DLD1 (cell line): ENCODE results near the gene C5.
"Not testable (repeated sequence)": the region's sequence is repeated elsewhere in the genome, so short reads cannot be mapped to it uniquely, and the experiment has no call there.

Source experiments
- in situ Hi-C: cut with HindIII; loops from 2 replicates; pipeline ENCODE4 v1.10.0; 2017; ENCODE audit warnings: low sequenced_read_pairs

The C5 gene

GRCh38 chr9:121050128-121050988 is at the start of gene C5:
Gene C5, minus strand, starts transcription at chr9:121050275. Its CDS starts 29 bp downstream, at chr9:121050246.
- in situ Hi-C loops: no loop called here

DNA sequence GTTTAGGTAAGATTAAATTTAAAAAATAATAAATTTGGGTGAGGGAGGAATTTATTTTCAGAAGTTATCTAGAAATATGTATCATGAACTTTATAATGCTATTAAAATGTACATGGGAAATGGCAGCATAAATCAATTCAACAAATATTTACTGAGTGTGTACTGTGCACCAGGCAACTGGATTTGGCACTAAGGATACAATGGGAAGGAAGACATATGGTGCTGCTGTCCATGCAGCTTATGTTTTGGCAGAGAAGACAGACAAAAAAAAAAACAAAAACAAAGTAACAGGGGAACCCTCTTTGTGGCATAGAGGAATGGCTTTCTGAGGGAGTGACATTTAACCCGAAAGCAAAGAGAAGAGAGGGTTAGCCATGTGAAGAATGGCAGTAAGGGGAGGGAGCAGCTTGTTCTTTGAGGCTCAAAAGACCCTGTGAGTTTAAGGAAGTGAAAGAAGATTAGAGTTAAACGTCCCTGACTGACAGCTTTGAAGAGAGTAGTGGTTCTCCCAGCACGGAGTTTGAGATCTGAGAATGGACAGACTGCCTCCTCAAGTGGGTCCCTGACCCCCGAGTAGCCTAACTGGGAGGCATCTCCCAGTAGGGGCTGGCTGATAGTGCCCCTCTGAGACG is 48.6 kb upstream of the C5 start:
- in situ Hi-C loops: no loop called here

DNA sequence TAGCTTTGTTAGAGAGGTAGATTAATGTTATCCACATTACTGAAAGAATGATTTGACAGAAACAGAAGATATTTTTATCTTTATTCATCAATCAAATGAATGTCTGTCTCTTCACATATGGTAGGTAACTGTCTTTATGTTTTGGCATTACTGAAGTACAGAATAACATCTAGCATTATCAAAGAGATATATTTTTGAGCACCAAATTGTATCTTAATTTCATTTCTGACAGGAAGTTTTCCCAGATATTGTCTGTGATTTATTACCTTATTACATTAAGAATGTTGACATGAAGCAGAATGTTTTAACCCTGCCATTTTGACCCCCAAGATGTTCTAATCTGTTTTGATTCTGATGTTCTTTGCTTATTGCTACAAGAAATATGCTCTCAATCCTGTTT is 45.0 kb upstream of the C5 start:
- in situ Hi-C loops: no loop called here

DNA sequence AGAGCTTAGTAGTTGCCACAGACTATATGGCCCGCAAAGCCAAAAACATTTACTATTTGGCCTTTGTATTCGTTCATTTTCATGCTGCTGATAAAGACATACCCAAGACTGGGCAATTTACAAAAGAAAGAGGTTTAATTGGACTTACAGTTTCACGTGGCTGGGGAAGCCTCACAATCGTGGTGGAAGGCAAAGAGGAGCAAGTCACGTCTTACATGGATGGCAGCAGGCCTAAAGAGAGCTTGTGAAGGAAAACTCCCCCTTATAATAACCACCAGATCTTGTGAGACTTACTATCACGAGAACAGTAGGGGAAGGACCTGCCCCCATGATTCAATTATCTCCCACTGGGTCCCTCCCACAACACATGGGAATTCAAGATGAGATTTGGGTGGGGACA is 40.7 kb upstream of the C5 start:
- in situ Hi-C loops: not testable (repeated sequence)

- in situ Hi-C loops: no loop called here
Measured at GRCh38 chr9:121088576-121088975, 38.5 kb upstream of the C5 start.

DNA sequence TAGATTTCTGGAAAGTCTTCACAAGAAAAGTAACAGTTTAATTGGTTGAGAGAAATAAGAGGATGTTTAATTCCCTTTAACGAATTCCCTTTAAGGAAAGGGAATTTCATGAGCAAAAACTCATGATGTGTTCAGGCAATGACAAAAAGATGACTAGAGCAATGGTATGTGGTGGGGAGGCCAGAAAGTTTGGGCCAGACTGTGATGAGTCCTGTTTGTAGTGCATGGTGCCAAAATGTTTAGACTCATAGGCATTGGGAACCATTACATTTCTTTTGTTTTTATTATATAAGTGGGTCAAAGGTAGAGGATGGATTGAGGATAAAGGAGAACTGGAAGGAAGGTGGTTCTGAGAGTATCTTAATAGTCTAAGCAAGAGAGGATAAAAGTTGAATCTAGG is 35.6 kb upstream of the C5 start:
- in situ Hi-C loops: no loop called here

GRCh38 chr9:121082075-121082474 is 32.0 kb upstream of the C5 start:
- in situ Hi-C loops: no loop called here

DNA sequence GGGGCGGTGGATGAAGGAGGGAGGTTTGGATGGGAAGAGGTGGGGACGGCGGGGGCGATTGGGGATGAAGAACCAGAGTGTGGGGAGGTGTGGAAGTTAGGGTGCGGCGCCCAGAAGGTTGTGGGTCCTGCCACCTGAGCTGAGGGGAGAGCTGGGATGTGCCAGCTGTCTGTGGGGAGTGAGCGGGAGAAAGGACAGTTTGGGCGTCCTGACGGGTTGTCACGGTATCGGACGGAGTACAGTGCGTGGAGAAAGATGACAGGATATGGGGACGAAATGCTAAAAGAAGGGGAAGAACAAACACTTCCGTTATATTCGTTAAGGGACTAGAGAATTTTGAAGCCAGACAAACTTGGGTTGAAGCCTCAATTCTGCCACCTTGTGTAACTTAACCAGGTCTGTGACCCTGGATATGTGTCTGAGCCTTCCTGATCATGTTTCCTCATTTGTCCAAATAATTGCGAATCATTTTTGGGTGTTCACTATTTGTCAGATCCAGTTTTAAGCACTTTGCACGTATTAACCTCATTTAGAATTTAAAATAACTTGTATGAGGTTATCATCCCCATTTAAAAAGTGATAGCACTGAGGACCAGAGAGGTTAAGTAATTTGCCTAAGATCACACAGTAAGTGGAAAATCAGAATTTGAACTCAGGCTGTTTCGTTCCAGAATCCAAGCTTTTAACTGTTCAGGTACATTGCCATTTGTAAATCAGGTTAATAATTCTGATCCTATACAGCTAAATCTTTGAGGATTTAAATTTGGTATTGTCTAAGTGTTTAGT is 25.4 kb upstream of the C5 start:
- in situ Hi-C loops: no loop called here

- in situ Hi-C loops: no loop called here
Measured at GRCh38 chr9:121074370-121075250, 24.5 kb upstream of the C5 start, which contains the start of gene CNTRL. Gene CNTRL, plus strand, starts transcription at chr9:121074955. Its CDS starts 13,372 bp downstream, at chr9:121088327.

GRCh38 chr9:121073038-121073437 is 23.0 kb upstream of the C5 start:
- in situ Hi-C loops: no loop called here

GRCh38 chr9:121071756-121072421 is 21.8 kb upstream of the C5 start:
- in situ Hi-C loops: no loop called here

DNA sequence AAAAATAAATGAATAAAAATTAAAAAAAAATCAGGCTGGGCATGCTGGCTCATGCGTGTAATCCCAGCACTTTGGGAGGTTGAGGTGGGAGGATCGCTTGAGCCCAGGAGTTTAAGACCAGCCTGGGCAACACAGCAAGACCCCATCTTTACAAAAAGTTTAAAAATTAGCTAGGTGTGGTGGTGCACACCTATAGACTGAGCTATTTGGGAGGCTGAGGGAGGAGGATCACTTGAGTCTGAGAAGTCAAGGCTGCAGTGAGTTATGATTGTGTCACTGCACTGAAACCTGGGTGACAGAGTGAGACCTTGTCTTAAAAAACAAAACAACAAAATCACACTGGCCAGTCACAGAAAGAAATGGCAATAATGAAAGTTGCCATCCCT is 21.3 kb upstream of the C5 start:
- in situ Hi-C loops: no loop called here

DNA sequence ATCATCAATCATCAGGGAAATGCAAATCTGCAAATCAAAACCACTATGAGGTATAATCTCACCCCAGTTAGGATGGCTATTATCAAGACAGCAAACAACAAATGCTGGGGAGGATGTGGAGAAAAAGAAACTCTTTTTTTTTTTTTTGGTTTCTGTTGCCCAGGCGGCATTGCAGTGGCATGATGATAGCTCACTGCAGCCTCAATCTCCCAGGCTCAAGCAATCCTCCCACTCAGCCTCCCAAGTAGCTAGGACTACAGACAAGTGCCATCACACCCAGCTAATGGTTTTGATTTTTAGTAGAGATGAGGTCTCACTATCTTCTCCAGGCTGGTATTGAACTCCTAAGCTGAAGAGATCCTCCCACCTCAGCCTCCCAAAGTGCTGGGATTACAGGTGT is 19.3 kb upstream of the C5 start:
- in situ Hi-C loops: no loop called here

DNA sequence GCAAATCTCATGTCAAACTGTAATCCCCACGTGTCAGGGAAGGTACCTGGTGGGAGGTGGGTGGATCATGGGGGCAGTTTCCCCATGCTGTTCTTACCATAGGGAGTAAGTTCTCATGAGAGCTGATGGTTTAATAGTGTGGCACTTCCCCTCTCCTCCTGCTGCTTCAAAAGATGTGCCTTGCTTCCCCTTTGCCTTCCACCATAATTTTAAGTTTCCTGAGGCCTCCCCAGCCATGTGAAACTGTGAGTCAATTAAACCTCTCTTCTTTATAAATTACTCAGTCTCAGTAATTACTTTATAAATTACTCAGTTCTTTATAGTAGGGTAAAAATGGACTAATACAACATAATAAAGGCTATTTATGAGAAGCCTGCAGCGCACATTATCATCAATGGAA is 17.6 kb upstream of the C5 start:
- in situ Hi-C loops: no loop called here

- in situ Hi-C loops: no loop called here
Measured at GRCh38 chr9:121066850-121067249, 16.8 kb upstream of the C5 start.

DNA sequence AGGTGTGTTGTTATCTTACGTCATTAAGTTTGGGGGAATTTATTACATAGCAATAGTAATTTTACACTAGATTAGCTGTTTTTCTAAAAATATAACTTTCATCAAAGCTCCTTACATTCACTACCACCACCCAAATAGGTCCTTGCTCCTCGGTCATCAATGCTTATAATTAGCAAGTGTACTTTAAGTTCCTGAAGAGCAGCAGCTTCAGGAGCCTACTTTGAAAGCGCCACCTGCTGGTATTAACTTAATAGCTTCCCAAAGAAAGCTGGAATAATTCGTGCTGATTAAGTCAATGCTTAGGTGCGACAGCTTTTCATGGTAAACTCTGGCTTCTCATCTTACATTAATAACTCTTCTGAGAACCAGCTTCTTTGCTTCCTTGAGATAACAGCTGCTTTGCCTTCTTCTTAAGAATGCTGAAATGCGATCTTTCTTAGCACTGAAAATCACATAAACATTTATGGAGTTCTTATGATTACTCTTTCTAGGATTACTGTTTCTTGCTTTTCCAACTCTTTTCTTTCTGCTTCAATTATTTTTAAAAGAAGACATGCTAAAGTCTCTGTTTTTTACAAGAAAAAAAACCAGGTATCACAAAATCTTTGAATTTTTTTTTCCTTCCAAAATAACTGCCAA is 10.0 kb upstream of the C5 start:
- in situ Hi-C loops: no loop called here

DNA sequence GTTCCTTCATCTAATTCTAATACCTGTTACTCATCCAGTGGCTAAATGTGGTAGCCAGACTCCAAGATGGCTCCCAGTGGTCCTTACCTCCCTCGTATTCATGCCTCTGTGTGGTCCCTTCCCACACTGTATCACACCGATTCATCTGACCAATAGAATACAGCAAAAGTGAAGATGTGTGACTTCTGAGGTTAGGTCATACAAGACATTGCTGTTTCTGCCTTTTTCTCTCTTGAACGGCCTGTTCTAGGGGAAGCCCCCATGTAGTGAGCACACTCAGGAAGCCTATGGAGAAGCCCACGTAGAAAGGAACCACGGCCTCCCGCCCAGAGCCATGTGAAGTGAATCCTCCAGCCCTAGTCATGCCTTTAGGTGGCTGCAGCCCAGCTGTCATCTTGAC is 9.4 kb upstream of the C5 start:
- in situ Hi-C loops: no loop called here

- in situ Hi-C loops: no loop called here
Measured at GRCh38 chr9:121057821-121058220, 7.7 kb upstream of the C5 start.

DNA sequence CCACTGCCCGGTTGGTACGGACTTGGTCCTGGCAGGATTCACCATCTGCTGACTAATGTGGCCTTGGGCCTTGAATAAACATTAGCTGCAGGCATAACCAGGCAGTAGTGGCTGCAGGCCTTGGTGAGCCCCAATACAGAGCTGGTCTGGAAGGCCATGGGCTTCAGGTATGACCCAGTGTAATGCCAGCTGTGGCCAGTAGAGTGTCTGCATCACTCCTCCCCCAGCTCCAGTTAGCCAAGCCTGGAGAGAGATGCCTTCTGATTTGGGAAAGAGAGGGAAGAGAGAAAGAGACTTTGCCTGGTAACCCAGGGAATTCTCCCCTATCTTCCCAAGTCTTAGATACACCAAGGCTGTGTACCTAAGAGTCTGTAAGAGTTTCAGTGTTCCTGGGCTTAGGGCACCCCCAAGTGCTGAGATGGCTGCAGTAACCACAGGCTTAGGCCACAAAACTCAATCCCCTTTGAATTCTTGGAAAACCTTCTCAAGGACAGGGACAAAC is 5.6 kb upstream of the C5 start:
- in situ Hi-C loops: no loop called here
